ENCODE results near the gene HLA-DPB1. TPM values are rescaled to one million over a fixed set of nuclear protein-coding genes. Genes with fewer than 3 reads are reported as not detected.

The HLA-DPB1 gene
- total RNA-seq, 1 experiment from 2014 or later = 18.3 TPM

DNA sequence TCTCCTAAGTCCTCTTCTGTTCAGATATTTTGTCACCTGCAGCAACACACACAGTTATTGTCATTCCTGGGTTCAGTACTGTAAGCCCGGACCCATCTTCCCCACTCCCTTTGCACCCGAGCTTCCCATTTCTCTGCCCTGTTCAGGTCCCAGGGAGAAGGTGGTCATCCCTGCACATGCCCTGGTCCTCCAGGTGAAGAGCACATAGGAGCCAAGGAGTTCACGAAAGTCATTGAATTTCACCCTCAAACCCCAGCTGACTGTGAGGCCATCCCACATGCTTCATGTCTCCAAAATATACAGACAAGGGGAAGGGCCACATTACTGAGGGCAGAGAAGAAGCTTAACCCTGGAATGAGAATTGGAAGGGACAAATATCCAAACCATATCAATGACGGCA lies 10.5 kb upstream of the HLA-DPB1 start:
- TF ChIP-seq, protein P1, sequence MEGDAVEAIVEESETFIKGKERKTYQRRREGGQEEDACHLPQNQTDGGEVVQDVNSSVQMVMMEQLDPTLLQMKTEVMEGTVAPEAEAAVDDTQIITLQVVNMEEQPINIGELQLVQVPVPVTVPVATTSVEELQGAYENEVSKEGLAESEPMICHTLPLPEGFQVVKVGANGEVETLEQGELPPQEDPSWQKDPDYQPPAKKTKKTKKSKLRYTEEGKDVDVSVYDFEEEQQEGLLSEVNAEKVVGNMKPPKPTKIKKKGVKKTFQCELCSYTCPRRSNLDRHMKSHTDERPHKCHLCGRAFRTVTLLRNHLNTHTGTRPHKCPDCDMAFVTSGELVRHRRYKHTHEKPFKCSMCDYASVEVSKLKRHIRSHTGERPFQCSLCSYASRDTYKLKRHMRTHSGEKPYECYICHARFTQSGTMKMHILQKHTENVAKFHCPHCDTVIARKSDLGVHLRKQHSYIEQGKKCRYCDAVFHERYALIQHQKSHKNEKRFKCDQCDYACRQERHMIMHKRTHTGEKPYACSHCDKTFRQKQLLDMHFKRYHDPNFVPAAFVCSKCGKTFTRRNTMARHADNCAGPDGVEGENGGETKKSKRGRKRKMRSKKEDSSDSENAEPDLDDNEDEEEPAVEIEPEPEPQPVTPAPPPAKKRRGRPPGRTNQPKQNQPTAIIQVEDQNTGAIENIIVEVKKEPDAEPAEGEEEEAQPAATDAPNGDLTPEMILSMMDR (IDR thresholded peaks at IDR 0.05; ENCODE audit: unreplicated experiment) = no peak
- Mint-ChIP-seq H3K27ac (ENCODE audit: unreplicated experiment) (no peak overlapping the region), H3K27me3 (ENCODE audit: unreplicated experiment) (peaks cover 62% of the 10 kb centered on the region), H3K36me3 (ENCODE audit: insufficient read depth, unreplicated experiment) (no peaks in the 10 kb centered on the region), H3K4me3 (ENCODE audit: low read depth, unreplicated experiment) (no peak overlapping the region), H3K4me1 (ENCODE audit: low read depth, unreplicated experiment) (peaks cover 11% of the 10 kb centered on the region), H3K9me3 (ENCODE audit: low read depth, unreplicated experiment) (no peaks in the 10 kb centered on the region)
- no TSS peak for BruUV-seq (replicated peaks)
- intact Hi-C loops (cut with micrococcal nuclease; ENCODE audit: unreplicated experiment) = no loop called here
- no peak for DNase-seq
- CTCF ChIA-PET = interaction anchor here (1.0 kb wide), 1 partner anchor 8 kb away, joined by 3 read pairs; the partner anchor contains the start of gene HLA-DPA1

DNA sequence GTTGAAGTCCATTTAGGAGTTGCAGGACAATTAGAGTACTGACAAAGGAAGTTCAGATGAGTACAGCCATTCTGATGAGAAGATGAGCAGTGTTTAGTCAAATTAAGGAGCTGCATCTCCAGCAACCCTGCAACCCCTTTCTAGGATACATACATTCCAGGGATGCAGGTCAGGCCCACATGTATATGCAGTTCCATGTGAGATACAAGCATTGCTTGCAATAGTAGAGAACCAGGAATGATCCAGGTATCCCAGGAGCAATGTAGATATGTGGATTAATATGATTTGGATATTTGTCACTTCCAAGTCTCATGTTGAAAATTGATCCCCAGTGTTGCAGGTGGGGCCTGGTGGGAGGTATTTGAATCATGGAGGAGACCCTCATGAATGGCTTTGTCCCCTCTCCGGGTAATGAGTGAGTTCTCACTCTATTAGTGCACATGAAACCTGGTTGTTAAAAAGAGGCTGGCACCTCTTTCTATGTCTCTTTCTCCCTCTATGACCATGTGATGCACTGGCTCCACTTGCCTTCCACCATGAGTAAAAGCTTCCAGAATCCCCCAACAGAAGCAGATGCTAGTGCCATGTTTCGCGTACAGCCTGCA lies 8.8 kb upstream of the HLA-DPB1 start:
- intact Hi-C loops (cut with micrococcal nuclease; ENCODE audit: unreplicated experiment) = no loop called here
- H3K36me3 Mint-ChIP-seq (ENCODE audit: insufficient read depth, unreplicated experiment) = no peaks in the 10 kb centered on the region
- no peak for DNase-seq
- H3K9me3 Mint-ChIP-seq (ENCODE audit: low read depth, unreplicated experiment) = no peaks in the 10 kb centered on the region
- H3K27ac Mint-ChIP-seq (ENCODE audit: unreplicated experiment) = no peak overlapping the region
- H3K27me3 Mint-ChIP-seq (ENCODE audit: unreplicated experiment) = peaks cover 71% of the 10 kb centered on the region
- H3K4me3 Mint-ChIP-seq (ENCODE audit: low read depth, unreplicated experiment) = no peak overlapping the region
- H3K4me1 Mint-ChIP-seq (ENCODE audit: low read depth, unreplicated experiment) = peaks cover 11% of the 10 kb centered on the region
- BruUV-seq (replicated peaks) = no TSS peak
- CTCF ChIA-PET = no interaction called here
- TF ChIP-seq, protein P1 (IDR thresholded peaks at IDR 0.05; ENCODE audit: unreplicated experiment) = no peak

DNA sequence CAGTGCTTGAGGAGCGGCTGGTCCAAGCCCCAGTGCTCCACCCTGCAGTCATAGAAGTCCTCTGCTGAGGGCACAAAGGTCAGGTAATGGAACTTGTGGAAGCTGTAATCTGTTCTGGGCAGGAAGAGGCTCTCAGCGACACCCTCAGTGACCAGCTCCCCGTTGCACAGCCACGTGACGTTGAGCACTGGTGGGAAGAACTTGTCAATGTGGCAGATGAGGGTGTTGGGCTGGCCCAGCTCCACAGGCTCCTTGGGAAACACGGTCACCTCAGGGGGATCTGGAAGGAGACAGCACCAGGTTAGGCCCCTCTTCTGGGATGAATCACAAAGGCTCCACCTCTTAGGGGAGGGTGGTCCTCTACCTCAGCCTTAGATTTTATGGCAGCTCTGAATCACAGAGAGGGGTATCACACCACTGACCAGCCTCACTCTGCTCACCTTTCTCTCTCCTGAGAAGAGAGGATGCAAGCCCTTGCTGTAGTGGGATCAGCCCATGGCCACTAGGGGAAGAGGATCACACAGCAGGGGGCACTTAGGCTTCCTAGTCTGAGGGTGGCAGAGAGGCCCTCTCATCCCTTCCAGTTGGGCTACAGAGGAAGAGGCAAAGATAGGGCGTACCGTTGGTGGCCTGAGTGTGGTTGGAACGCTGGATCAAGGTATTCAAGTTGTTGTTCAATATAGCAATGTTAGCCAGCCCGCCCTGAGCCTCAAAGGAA lies 6.6 kb upstream of the HLA-DPB1 start:
- Mint-ChIP-seq H3K9me3 (ENCODE audit: low read depth, unreplicated experiment) (no peaks in the 10 kb centered on the region), H3K27me3 (ENCODE audit: unreplicated experiment) (peaks cover 81% of the 10 kb centered on the region), H3K36me3 (ENCODE audit: insufficient read depth, unreplicated experiment) (no peaks in the 10 kb centered on the region), H3K27ac (ENCODE audit: unreplicated experiment) (no peak overlapping the region), H3K4me3 (ENCODE audit: low read depth, unreplicated experiment) (no peak overlapping the region), H3K4me1 (ENCODE audit: low read depth, unreplicated experiment) (peaks cover 11% of the 10 kb centered on the region)
- DNase-seq = no peak
- TF ChIP-seq, protein P1 (IDR thresholded peaks at IDR 0.05; ENCODE audit: unreplicated experiment) = no peak
- intact Hi-C loops (cut with micrococcal nuclease; ENCODE audit: unreplicated experiment) = no loop called here
- CTCF ChIA-PET = no interaction called here
- BruUV-seq (replicated peaks) = no TSS peak

DNA sequence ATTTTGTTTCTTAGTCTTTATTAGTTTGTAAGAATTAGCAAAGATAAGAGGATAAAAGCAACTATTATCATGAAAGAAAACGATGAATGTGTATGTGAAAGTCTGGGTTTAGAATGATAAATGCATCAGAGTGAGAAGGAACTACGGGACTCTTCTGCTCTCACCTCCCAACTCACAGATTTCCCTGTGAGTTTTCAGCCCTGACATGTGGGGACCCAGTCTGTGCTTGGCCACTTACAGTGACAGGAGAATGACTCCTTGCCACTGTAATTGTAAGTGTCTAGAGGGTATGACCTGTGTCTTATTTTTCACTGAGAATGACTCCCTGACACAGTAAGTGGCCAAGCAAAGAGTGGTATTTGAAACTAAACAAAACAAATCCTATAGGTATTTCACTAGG lies 4.9 kb upstream of the HLA-DPB1 start:
- BruUV-seq (replicated peaks) = no TSS peak
- H3K4me1 Mint-ChIP-seq (ENCODE audit: low read depth, unreplicated experiment) = no peaks in the 10 kb centered on the region
- CTCF ChIA-PET = no interaction called here
- H3K27ac Mint-ChIP-seq (ENCODE audit: unreplicated experiment) = no peak overlapping the region
- no peaks in the 10 kb centered on the region for H3K36me3 Mint-ChIP-seq (ENCODE audit: insufficient read depth, unreplicated experiment)
- no peaks in the 10 kb centered on the region for H3K9me3 Mint-ChIP-seq (ENCODE audit: low read depth, unreplicated experiment)
- peaks cover 67% of the 10 kb centered on the region for H3K27me3 Mint-ChIP-seq (ENCODE audit: unreplicated experiment)
- no peak for DNase-seq
- no peak overlapping the region for H3K4me3 Mint-ChIP-seq (ENCODE audit: low read depth, unreplicated experiment)
- intact Hi-C loops (cut with micrococcal nuclease; ENCODE audit: unreplicated experiment) = no loop called here
- TF ChIP-seq, protein P1 (IDR thresholded peaks at IDR 0.05; ENCODE audit: unreplicated experiment) = no peak
